GM21717 (cell line): ENCODE results near the gene NME3.

Experiments
- ATAC-seq: cut with Tn5 transposase; IDR thresholded peaks from one replicate; pipeline ENCODE4 v1.9.1; 2021; ENCODE audit warnings: mild to moderate bottlenecking, moderate library complexity; ENCODE audit not compliant: unreplicated experiment

Gene NME3

DNA sequence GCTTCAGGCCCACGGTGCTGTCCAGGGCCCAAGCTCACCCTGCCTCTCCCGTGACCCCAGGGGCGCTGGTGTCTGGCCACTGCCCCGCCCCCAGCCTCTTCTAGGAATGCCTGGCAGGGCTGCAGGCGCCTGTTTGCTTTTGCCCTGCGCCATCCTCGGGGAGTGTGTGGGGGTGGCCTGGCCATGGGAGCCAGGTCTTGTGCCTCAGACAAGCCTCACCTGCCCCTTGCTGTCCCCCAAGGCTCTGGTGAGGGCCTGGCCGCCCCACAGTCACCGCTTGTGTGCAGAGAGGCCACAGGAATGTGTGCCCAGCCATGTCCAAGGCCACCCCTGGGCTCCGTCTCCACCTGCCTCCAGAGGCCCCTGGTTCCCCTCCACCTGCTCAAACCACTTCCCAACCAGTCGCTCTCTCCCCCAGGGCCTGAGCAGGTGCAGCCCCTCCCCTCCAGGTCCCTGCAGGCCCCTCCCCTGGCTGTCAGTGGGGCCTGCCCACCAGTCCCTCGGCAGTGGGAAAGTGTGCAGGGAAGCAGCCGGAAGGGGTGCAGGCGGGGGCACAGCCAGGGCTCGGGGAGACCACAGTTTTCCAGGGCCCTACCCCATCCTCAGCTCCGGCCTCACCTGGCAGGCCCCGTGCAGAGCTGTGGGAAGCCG, 23.0 kb upstream of the NME3 start:
- no peak for ATAC-seq

- ATAC-seq: no peak
These were observed 22.4 kb upstream of the NME3 start, which contains the start of gene IGFALS for GRCh38 chr16:1793578-1794220. TSS of gene IGFALS (minus strand) at chr16:1793705. CDS start at chr16:1793652, 53 bp downstream.

DNA sequence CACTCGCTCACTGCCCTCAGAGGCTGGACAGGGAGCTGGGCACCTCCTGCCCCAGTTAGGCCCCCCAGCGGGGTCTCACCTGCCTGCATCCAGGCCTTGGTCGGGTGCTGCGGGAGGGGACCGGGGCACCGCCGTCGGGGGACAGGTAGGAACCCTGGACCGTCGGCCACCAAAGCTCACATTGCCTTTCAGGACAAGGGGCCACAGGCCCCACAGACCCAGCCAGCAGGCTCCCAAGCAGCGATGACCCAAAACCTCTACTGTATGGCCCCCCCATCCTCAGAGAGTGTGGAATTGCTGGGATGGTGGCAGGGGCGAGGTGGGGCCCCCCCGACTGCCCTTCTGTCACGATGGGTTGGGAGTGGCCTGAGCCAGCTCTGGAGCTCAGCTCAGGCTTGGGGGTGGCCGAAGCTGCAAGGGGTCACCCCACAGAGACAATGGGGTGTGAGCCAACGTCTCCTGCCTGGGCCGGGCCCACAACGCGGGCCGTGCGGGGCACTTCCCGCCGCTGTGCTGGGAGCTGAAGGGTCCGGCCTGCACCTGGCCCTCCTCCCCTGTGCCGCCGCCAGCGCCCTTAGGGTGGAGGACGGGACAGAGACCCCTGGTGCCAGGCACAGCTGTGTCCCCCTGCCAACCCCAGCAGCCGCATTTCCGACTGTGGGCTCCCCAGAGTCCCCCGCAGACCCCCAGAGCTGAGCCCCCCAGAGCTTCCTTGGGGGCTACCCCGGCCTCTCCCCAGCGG, 21.7 kb upstream of the NME3 start:
- no peak for ATAC-seq

DNA sequence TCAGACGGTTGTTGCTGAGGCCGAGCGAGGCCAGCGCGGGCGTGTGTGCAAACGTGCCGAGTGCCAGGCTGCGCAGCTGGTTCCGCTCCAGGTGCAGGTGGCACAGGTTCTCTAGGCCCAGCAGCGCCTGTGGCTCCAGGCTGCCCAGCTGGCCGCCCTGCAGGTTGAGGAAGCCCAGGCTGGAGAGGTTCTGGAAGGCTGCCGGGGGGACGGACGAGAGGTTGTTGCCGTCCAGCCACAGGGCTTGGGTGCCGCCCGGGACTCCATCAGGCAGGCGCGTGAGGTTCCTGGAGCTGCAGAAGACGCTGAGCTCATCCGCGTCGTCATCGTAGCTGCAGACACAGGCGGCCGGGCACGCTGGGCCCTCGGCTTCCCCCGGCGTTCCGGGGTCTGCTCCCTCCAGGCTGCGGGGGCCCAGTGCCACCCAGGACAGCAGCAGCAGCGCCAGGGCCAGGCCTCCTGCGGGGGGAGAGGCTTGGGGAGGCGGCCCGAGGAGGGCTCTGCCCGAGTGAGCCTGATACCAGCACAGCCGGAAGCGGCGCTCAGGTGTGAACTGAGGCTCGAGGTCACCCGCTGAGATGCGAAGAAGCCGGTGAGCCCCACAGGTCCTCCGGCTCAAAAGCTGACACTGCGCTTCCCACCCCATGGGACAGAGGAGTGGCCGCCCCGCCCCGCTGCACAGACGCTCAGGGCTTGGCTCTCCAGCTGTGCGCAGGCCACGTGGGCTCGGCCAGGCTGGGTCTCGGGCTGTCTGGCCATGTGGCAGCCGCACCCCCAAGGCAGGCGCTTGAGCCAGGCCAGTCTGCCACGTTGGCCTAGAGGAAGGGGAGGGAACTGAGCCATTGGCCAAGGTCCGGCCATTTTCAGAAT, 20.8 kb upstream of the NME3 start:
- no peak for ATAC-seq

DNA sequence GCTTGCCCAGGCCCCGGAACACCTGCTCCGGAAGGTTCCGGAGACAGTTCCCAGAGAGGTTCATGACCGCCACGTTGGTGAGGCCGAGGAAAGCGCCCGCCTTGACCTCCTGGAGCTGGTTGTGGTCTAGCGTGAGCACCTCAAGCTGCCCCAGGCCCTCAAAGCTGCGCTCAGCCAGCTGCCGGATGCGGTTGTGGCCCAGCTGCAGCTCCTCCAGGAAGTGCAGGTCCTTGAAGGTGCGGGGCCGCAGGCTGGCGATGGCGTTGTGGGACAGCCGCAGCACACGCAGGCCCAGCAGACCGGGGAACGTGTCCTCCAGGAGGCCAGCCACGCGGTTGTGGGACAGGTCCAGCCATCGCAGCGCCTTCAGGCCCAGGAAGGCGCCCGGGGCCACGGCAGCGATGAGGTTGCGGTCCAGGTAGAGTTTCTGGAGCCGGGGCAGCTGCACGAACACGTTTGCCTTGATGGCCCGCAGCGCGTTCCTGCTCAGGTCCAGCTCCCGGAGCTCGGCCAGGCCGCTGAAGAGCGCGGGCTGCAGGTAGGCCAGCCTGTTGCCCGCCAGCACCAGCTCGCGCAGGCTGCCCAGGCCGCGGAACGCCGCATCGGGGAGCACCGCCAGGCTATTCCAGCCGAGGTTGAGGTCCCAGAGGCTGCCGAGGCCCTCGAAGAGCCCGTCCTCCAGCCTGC, 20.1 kb upstream of the NME3 start:
- no peak for ATAC-seq

DNA sequence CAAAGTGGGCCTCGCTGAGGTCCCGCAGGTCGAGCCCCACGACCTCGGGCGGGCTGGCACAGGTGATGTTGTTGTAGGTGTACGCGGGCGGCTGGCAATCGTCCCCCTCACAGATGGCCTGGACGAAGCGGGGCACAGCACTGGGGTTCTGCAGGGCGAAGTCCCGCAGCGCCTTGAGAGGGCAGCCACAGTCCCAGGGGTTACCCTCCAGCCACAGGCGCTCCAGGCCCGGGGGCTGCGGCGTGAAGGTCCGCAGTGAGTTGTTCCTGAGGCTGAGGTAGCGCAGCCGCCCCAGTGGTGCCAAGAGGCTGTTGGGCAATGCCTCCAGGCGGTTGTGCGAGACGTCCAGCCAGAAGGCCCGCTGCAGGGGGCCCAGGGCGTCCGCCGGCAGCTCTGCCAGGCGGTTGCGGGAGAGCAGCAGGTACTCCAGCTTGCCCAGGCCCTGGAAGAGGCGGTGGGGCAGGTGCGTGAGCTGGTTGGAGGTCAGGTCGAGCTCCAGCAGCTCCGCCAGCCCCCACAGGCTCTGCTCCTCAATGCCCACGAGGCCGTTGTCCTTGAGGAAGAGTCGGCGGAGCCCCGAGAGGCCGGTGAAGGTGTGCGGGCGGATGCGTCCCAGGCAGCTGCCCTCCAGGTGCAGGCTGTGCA, 19.4 kb upstream of the NME3 start:
- ATAC-seq: no peak

DNA sequence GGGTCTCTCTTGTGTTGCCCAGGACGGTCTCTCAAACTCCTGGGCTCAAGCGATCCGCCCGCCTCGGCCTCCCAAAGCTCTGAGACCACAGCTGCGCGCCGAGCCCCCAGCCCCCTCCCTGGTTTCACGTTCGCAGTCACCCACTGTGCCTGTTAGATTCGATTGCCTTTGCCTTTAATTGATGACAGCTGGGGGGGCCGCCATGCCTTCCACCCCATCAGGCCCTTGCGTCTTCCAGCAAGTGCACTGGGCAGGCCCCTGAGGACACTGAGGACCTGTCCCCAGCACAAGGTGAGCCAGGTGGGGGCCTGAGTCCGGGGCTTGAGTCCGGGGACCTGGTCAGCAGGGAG, 18.9 kb upstream of the NME3 start:
- ATAC-seq: no peak

- no peak for ATAC-seq
These were observed 18.3 kb upstream of the NME3 start for GRCh38 chr16:1789643-1790045.

GRCh38 chr16:1788708-1789100, 17.4 kb upstream of the NME3 start:
- no peak for ATAC-seq

DNA sequence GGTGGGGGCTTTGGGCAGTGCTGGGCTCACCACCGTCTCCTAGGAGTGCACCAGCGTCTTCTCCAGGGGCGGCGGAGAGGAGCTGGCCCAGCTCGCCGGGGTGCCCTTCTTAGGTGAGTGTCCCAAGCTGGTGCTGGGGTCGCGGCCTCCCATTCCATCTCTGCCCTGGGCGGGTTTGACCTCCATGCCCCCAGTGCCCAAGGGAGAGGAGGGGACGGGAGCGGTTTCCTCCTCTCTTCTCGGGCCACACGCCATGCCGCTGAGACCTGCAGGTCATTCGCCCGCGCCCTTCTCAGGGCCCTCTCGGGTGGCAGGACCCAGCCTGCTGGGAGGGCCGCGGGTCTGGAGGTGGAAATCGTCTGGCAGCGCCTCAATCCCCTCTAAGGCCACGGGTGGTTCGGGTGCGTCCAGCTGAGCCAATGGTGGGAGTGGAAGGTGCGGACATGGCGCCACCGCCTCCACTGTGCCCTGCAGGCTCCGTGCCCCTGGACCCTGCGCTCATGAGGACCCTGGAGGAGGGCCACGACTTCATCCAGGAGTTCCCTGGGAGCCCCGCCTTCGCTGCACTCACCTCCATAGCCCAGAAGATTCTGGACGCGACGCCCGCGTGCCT, 16.9 kb upstream of the NME3 start:
- ATAC-seq: no peak

GRCh38 chr16:1787322-1788094, 16.2 kb upstream of the NME3 start:
- ATAC-seq: no peak

- no peak for ATAC-seq
These were observed 15.6 kb upstream of the NME3 start for GRCh38 chr16:1787056-1787321.

DNA sequence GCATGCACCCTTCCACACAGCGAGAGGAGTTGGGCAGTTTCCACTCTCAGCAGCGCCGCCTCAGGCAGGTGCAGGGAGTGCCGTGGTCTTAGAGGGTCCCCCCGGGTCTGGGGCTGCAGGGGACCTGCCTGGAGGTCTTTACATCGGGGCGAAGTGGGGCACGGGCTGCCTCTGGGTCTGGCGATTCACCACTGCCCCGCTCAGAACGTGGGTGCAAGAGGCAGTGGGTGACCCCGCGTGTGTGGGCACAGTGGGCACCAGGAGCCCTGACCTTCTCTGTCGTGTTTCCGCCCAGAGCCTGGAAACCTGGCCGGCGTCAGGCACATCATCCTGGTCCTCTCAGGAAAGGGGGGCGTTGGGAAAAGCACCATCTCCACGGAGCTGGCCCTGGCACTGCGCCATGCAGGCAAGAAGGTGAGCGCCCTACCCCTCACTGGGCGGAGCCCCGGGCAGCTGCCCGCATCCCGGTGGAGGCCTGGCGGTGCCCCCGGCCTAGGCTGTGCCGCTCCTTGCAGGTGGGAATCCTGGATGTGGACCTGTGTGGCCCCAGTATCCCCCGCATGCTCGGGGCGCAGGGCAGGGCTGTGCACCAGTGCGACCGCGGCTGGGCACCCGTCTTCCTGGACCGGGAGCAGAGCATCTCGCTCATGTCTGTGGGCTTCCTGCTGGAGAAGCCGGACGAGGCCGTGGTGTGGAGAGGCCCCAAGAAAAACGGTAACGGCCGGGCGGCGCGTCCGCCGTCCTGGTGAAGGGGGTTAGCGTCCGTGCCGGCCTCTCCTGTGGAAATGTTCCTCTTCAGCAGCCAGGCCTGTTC, 15.1 kb upstream of the NME3 start:
- ATAC-seq: no peak

GRCh38 chr16:1785846-1786170, 14.5 kb upstream of the NME3 start:
- no peak for ATAC-seq

- no peak for ATAC-seq
These were observed 13.9 kb upstream of the NME3 start for GRCh38 chr16:1784977-1785845.

- ATAC-seq: peak; percentile 72
These were observed 11.3 kb upstream of the NME3 start, which contains the start of the genes NUBP2 and SPSB3 for GRCh38 chr16:1782408-1783264. TSS of gene NUBP2 (plus strand) at chr16:1782960. CDS start at chr16:1783021, 61 bp downstream. TSS of gene SPSB3 (minus strand) at chr16:1782571. CDS start at chr16:1781483, 1,088 bp downstream.
